Activated CD8-positive, alpha-beta T cell treated with anti-CD3 and anti-CD28 coated beads for 36 hours (primary cell): ENCODE data around the gene WASF3. TPM values are rescaled to one million over a fixed set of nuclear protein-coding genes. Genes with fewer than 3 reads are reported as not detected.
"Not testable (repeated sequence)": the region's sequence is repeated elsewhere in the genome, so short reads cannot be mapped to it uniquely, and the experiment has no call there.

Experiments used
- ATAC-seq: fragments of 200-7000 bp; cut with Tn5 transposase; one replicate; pipeline ENCODE4 v1.10.0; 2021; ENCODE audit warnings: mild to moderate bottlenecking, moderate library complexity
- CTCF ChIA-PET: fragments of 350-600 bp; sonication (Branson Sonifier 250); formaldehyde crosslinking; loops from one replicate; lab custom pipeline; 2021; ENCODE audit warnings: antibody characterized with exemption; lab: Charles Lee
- POLR2A ChIA-PET: fragments of 350-600 bp; sonication (Branson Sonifier 250); formaldehyde crosslinking; loops from one replicate; lab custom pipeline; 2021; ENCODE audit warnings: antibody characterized with exemption; lab: Charles Lee
- DNase-seq: peaks from one replicate; pipeline ENCODE4 v3.0.0-alpha.2; 2020
- H3K27ac Mint-ChIP-seq: one replicate; pipeline ENCODE4 v1.8.0; 2021; ENCODE audit warnings: mild to moderate bottlenecking, mixed read lengths
- H3K27me3 Mint-ChIP-seq: one replicate; pipeline ENCODE4 v1.8.0; 2021; ENCODE audit warnings: mixed read lengths
- H3K36me3 Mint-ChIP-seq: one replicate; pipeline ENCODE4 v1.8.0; 2021; ENCODE audit warnings: low read depth, mixed read lengths
- H3K4me1 Mint-ChIP-seq: one replicate; pipeline ENCODE4 v1.8.0; 2021; ENCODE audit warnings: low read depth, mixed read lengths
- H3K4me3 Mint-ChIP-seq: one replicate; pipeline ENCODE4 v1.8.0; 2021; ENCODE audit warnings: mild to moderate bottlenecking, moderate library complexity, mixed read lengths
- H3K9me3 Mint-ChIP-seq: one replicate; pipeline ENCODE4 v1.8.0; 2021; ENCODE audit warnings: mixed read lengths
- intact Hi-C: fragments of 100-400 bp; cut with micrococcal nuclease; formaldehyde crosslinking; loops from one replicate; pipeline ENCODE4 v1.10.0; 2022
- total RNA-seq, 2 experiments: library from RNA; stranded (reverse); gene quantifications; one replicate each; pipeline ENCODE4 v1.2.3, GENCODE V29; 2021
- TF ChIP-seq, protein P1 (sequence below): fragments of 200-600 bp; IDR thresholded peaks from one replicate; pipeline ENCODE4 v1.8.0; 2022; ENCODE audit warnings: antibody characterized with exemption, mild to moderate bottlenecking

The WASF3 gene
- total RNA-seq, 2 experiments from 2014 or later, result 0.07 to 0.09 TPM

GRCh38 chr13:26721251-26722121, 164.0 kb downstream of the WASF3 start:
- Mint-ChIP-seq H3K9me3 (no peaks in the 10 kb centered on the region), H3K27me3 (no peaks in the 10 kb centered on the region), H3K36me3 (no peaks in the 10 kb centered on the region), H3K27ac (peak overlapping the region; percentile 88), H3K4me1 (peaks cover 27% of the 10 kb centered on the region), H3K4me3 (peak overlapping the region; percentile 66)
- ChIA-PET POLR2A (interaction anchor here (0.5 to 2.1 kb wide), 3 partner anchors 216 to 657 kb away, joined by 3 to 10 read pairs (median 3); no protein-coding TSS in a partner anchor), CTCF (interaction anchor here (0.9 to 5.8 kb wide), 6 partner anchors 9 to 210 kb away, joined by 3 to 26 read pairs (median 6); no protein-coding TSS in a partner anchor)
- ATAC-seq, result peak; percentile 90
- TF ChIP-seq, protein P1, sequence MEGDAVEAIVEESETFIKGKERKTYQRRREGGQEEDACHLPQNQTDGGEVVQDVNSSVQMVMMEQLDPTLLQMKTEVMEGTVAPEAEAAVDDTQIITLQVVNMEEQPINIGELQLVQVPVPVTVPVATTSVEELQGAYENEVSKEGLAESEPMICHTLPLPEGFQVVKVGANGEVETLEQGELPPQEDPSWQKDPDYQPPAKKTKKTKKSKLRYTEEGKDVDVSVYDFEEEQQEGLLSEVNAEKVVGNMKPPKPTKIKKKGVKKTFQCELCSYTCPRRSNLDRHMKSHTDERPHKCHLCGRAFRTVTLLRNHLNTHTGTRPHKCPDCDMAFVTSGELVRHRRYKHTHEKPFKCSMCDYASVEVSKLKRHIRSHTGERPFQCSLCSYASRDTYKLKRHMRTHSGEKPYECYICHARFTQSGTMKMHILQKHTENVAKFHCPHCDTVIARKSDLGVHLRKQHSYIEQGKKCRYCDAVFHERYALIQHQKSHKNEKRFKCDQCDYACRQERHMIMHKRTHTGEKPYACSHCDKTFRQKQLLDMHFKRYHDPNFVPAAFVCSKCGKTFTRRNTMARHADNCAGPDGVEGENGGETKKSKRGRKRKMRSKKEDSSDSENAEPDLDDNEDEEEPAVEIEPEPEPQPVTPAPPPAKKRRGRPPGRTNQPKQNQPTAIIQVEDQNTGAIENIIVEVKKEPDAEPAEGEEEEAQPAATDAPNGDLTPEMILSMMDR, result no peak
- DNase-seq, result peak; percentile 71
- intact Hi-C loops, result no loop called here

DNA sequence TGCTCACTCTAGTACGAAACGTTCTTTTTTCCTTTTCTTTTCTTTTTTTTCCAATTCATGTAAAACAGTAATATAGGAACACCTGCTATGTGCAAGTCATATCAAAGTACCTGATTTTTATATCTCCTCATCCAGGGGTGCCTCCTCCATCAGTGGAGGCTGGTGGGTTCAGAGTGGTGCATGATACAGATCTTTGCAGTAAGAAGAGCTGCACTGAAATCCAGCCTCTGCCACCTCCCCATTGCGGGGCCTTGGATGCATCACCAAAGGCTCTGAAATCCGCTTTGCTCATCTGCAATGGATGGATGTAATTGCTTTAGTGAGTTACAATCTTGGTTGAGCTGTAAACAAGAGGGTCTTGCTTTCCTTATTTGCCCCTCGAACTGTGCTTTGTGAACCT, 164.8 kb downstream of the WASF3 start:
- ATAC-seq, result no peak
- CTCF ChIA-PET, result no interaction called here

GRCh38 chr13:26723620-26724019, 166.1 kb downstream of the WASF3 start:
- peaks cover 27% of the 10 kb centered on the region for H3K4me1 Mint-ChIP-seq
- H3K9me3 Mint-ChIP-seq, H3K4me3 Mint-ChIP-seq, ATAC-seq, DNase-seq, H3K27me3 Mint-ChIP-seq, H3K36me3 Mint-ChIP-seq, POLR2A ChIA-PET, intact Hi-C loops, H3K27ac Mint-ChIP-seq, CTCF ChIA-PET: not testable (repeated sequence)

More for the DNA sequence above, 164.8 kb downstream of the WASF3 start:
- H3K36me3 Mint-ChIP-seq, result no peaks in the 10 kb centered on the region
- DNase-seq, result no peak
- POLR2A ChIA-PET, result no interaction called here
- no peaks in the 10 kb centered on the region for H3K9me3 Mint-ChIP-seq
- peak overlapping the region; percentile 88 for H3K27ac Mint-ChIP-seq
- TF ChIP-seq, protein P1, result no peak
- no peaks in the 10 kb centered on the region for H3K27me3 Mint-ChIP-seq
- peaks cover 27% of the 10 kb centered on the region for H3K4me1 Mint-ChIP-seq
- no peak overlapping the region for H3K4me3 Mint-ChIP-seq
- intact Hi-C loops, result no loop called here

GRCh38 chr13:26726684-26727083, 169.2 kb downstream of the WASF3 start:
- Mint-ChIP-seq H3K4me1 (peaks cover 11% of the 10 kb centered on the region), H3K36me3 (no peaks in the 10 kb centered on the region), H3K9me3 (no peaks in the 10 kb centered on the region), H3K27me3 (no peaks in the 10 kb centered on the region), H3K4me3 (no peak overlapping the region), H3K27ac (no peak overlapping the region)
- DNase-seq (no peak), ATAC-seq (no peak)
- ChIA-PET POLR2A (no interaction called here), CTCF (interaction anchor here (1.0 to 1.4 kb wide), 2 partner anchors 15 to 28 kb away, joined by 3 read pairs; no protein-coding TSS in a partner anchor)
- intact Hi-C loops, result no loop called here
- TF ChIP-seq, protein P1, result no peak

GRCh38 chr13:26727122-26727521, 169.6 kb downstream of the WASF3 start:
- H3K9me3 Mint-ChIP-seq, result no peaks in the 10 kb centered on the region
- no peak for ATAC-seq
- POLR2A ChIA-PET, result no interaction called here
- TF ChIP-seq, protein P1, result no peak
- CTCF ChIA-PET, result interaction anchor here (1.0 to 1.4 kb wide), 2 partner anchors 16 to 29 kb away, joined by 3 read pairs; no protein-coding TSS in a partner anchor
- H3K27me3 Mint-ChIP-seq, result no peaks in the 10 kb centered on the region
- no peak overlapping the region for H3K4me3 Mint-ChIP-seq
- H3K27ac Mint-ChIP-seq, result no peak overlapping the region
- peaks cover 6% of the 10 kb centered on the region for H3K4me1 Mint-ChIP-seq
- no peaks in the 10 kb centered on the region for H3K36me3 Mint-ChIP-seq
- no peak for DNase-seq
- intact Hi-C loops, result no loop called here
